SK-N-MC (cell line): ENCODE data around the gene NME2.

Experiments
- EZH2 ChIP-seq: fragments of 200-600 bp; sonication (generic); IDR thresholded peaks from one replicate; pipeline ENCODE4 v1.6.1; 2017; ENCODE audit warnings: antibody characterized with exemption
- FOXP2 ChIP-seq: optimal IDR thresholded peaks from 2 replicates; pipeline ENCODE3; 2011; ENCODE audit warnings: mild to moderate bottlenecking, moderate library complexity; ENCODE audit not compliant: insufficient read depth; ENCODE audit errors: extremely low read length, control extremely low read depth
- POLR2AphosphoS5 ChIP-seq: IDR thresholded peaks from 2 replicates; pipeline ENCODE4 v1.6.1; 2012; ENCODE audit warnings: mild to moderate bottlenecking, low read depth, low read length, borderline replicate concordance

- TF ChIP-seq POLR2AphosphoS5 (no peak), FOXP2 (no peak), EZH2 (no peak)
Observed at GRCh38 chr17:51133365-51133764, 32.8 kb upstream of the NME2 start.
